Tibial nerve (tissue), 4 donors: ENCODE results near the gene IDH3A. TPM values are rescaled to one million over a fixed set of nuclear protein-coding genes. Genes with fewer than 3 reads are reported as not detected.

ENCODE experiments used
- DNase-seq, 2 donors: peaks; one replicate each; pipeline ENCODE4 v3.0.0-alpha.2; 2019; ENCODE audit warnings: low spot score in 2 of 2
- H3K27ac ChIP-seq, 4 donors: fragments of 200-600 bp; sonication (generic) in 3 of 4; one replicate each; pipeline ENCODE4 v1.5.1; 2017 to 2019; ENCODE audit warnings: mild to moderate bottlenecking in 1 of 4
- H3K27me3 ChIP-seq, 2 donors: fragments of 200-600 bp; sonication (generic) in 1 of 2; one replicate each; pipeline versions ENCODE4 v1.5.1 to v1.6.0; 2017 to 2019
- H3K36me3 ChIP-seq, 3 donors: fragments of 200-600 bp; sonication (generic); one replicate each; pipeline ENCODE4 v1.5.1; 2018 to 2019
- H3K4me1 ChIP-seq, 4 donors: fragments of 200-600 bp; sonication (generic) in 3 of 4; one replicate each; pipeline ENCODE4 v1.5.1; 2017 to 2019
- H3K4me3 ChIP-seq, 4 donors: fragments of 200-600 bp; sonication (generic) in 3 of 4; one replicate each; pipeline ENCODE4 v1.5.1; 2017 to 2019; ENCODE audit warnings: mild to moderate bottlenecking in 1 of 4, moderate library complexity in 1 of 4
- H3K9me3 ChIP-seq, 4 donors: fragments of 200-600 bp; sonication (generic) in 3 of 4; one replicate each; pipeline ENCODE4 v1.5.1; 2017 to 2019
- CTCF ChIP-seq, 5 experiments: fragments of 200-600 bp in 3 of 5; fragments of 450-650 bp in 2 of 5; sonication (generic) in 3 of 5; IDR thresholded peaks; one replicate each; pipeline ENCODE4 v1.5.1; 2016 to 2019; ENCODE audit warnings: antibody characterized with exemption in 5 of 5, mild to moderate bottlenecking in 3 of 5, moderate library complexity in 2 of 5
- EP300 ChIP-seq, 2 donors: sonication (generic); formaldehyde crosslinking; IDR thresholded peaks; one replicate each; pipeline ENCODE4 v1.6.1; 2017; ENCODE audit warnings: antibody characterized with exemption in 2 of 2, mild to moderate bottlenecking in 1 of 2
- POLR2A ChIP-seq, 2 donors: fragments of 450-650 bp; IDR thresholded peaks; one replicate each; pipeline ENCODE4 v1.6.1; 2017; ENCODE audit warnings: antibody characterized with exemption in 2 of 2, mild to moderate bottlenecking in 2 of 2, moderate library complexity in 2 of 2
- WGBS, 2 donors: methylation state at CpG; one replicate each; pipeline ENCODE4 v1.1.5; 2018; 5-methylcytosine and 5-hydroxymethylcytosine counted together
- total RNA-seq, 4 donors: library from RNA; depleted of rRNA; stranded (reverse); fragments of >200 nt; gene quantifications; one replicate each; pipeline ENCODE4 v1.1.0, GENCODE V29; 2016

IDH3A gene
- total RNA-seq, 4 donors from 2014 or later, result 46.9 to 70.7 (median 63.4) TPM

GRCh38 chr15:78129751-78130287 is 19.3 kb upstream of the IDH3A start:
- Histone ChIP-seq H3K4me3 (no peak overlapping the region), H3K9me3 (no peaks in the 10 kb centered on the region), H3K36me3 (no peaks in the 10 kb centered on the region), H3K27ac (no peak overlapping the region), H3K4me1 (peaks cover 0 to 16% (median 10%) of the 10 kb centered on the region in 4 donors), H3K27me3 (no peaks in the 10 kb centered on the region)
- no peak for DNase-seq
- TF ChIP-seq EP300 (IDR thresholded peaks at IDR 0.05), result no peak
- no peak for TF ChIP-seq CTCF (IDR thresholded peaks at IDR 0.05)
- TF ChIP-seq POLR2A (IDR thresholded peaks at IDR 0.05), result no peak
- WGBS, 2 donors, result 90 to 94% methylated on average over 5 of the region's 5 CpGs

- H3K4me1 ChIP-seq, result peaks cover 0 to 16% (median 10%) of the 10 kb centered on the region in 4 donors
- no peaks in the 10 kb centered on the region for H3K27me3 ChIP-seq
- 35 to 36% methylated on average over 47 to 48 of the region's 51 CpGs for WGBS, 2 donors
- TF ChIP-seq POLR2A (IDR thresholded peaks at IDR 0.05), result no peak
- peak overlapping the region; percentile 52 to 89 (median 78) for H3K27ac ChIP-seq
- H3K4me3 ChIP-seq, result peak overlapping the region; percentile 20 to 89 (median 66)
- H3K36me3 ChIP-seq, result no peaks in the 10 kb centered on the region
- H3K9me3 ChIP-seq, result no peaks in the 10 kb centered on the region
- DNase-seq, result no peak
These were observed 18.5 kb upstream of the IDH3A start for GRCh38 chr15:78130466-78131294.

GRCh38 chr15:78131295-78132061 is 17.7 kb upstream of the IDH3A start, which contains the start of gene CIB2:
CIB2 (minus strand) TSS chr15:78131445; CDS start chr15:78131215, 230 bp downstream.
- Histone ChIP-seq H3K4me3 (peak within 1 kb of the TSS; percentile 44 to 89 (median 66)), H3K4me1 (peaks cover 0 to 16% (median 10%) of the 10 kb centered on the region in 4 donors), H3K9me3 (no peaks in the 10 kb centered on the region), H3K27me3 (no peaks in the 10 kb centered on the region), H3K27ac (peak within 1 kb of the TSS; percentile 52 to 89 (median 78)), H3K36me3 (no peaks in the 10 kb centered on the region)
- no peak for DNase-seq
- peak; percentile 82 to 96 (median 95) for TF ChIP-seq CTCF (IDR thresholded peaks at IDR 0.05)
- TF ChIP-seq POLR2A (IDR thresholded peaks at IDR 0.05), result no peak
- 1 to 5% methylated on average over 6 to 56 of the region's 79 CpGs for WGBS, 2 donors

- no peak for DNase-seq
- TF ChIP-seq CTCF (IDR thresholded peaks at IDR 0.05) (no peak), EP300 (IDR thresholded peaks at IDR 0.05) (no peak), POLR2A (IDR thresholded peaks at IDR 0.05) (no peak)
- 93 to 97% methylated on average over 2 of the region's 2 CpGs for WGBS, 2 donors
These were observed 15.4 kb upstream of the IDH3A start for GRCh38 chr15:78133801-78134200.

GRCh38 chr15:78139578-78139977 is 9.6 kb upstream of the IDH3A start:
- H3K36me3 ChIP-seq, result no peaks in the 10 kb centered on the region
- H3K27me3 ChIP-seq, result no peaks in the 10 kb centered on the region
- no peak overlapping the region for H3K27ac ChIP-seq
- no peaks in the 10 kb centered on the region for H3K4me1 ChIP-seq
- no peak for DNase-seq
- no peaks in the 10 kb centered on the region for H3K9me3 ChIP-seq
- TF ChIP-seq POLR2A (IDR thresholded peaks at IDR 0.05), result no peak
- no peak for TF ChIP-seq EP300 (IDR thresholded peaks at IDR 0.05)
- WGBS, 2 donors, result 91 to 94% methylated on average over 5 of the region's 5 CpGs
- H3K4me3 ChIP-seq, result no peak overlapping the region

More at GRCh38 chr15:78133801-78134200, 15.4 kb upstream of the IDH3A start:
- H3K36me3 ChIP-seq, result no peaks in the 10 kb centered on the region
- no peaks in the 10 kb centered on the region for H3K9me3 ChIP-seq
- H3K27me3 ChIP-seq, result no peaks in the 10 kb centered on the region
- H3K4me3 ChIP-seq, result no peak overlapping the region
- H3K27ac ChIP-seq, result no peak overlapping the region
- peaks cover 0 to 16% (median 10%) of the 10 kb centered on the region in 4 donors for H3K4me1 ChIP-seq
